ENCODE results near the gene VWA8. TPM values are rescaled to one million over a fixed set of nuclear protein-coding genes. Genes with fewer than 3 reads are reported as not detected.

VWA8 gene
- total RNA-seq, 1 donor, result 33.2 TPM

- DNase-seq (ENCODE audit: low read depth), result no peak
These were observed 365.6 kb downstream of the VWA8 start for GRCh38 chr13:41595298-41595697.

GRCh38 chr13:41590643-41591042, 370.3 kb downstream of the VWA8 start:
- no peak for TF ChIP-seq CTCF (IDR thresholded peaks at IDR 0.05; ENCODE audit: insufficient read depth, low read depth, low read length)
- DNase-seq (ENCODE audit: low read depth), result no peak
- H3K4me3 ChIP-seq (ENCODE audit: low read depth, low read length), result no peak overlapping the region

More at GRCh38 chr13:41595298-41595697, 365.6 kb downstream of the VWA8 start:
- H3K4me3 ChIP-seq (ENCODE audit: low read depth, low read length), result no peak overlapping the region
- no peak for TF ChIP-seq CTCF (IDR thresholded peaks at IDR 0.05; ENCODE audit: insufficient read depth, low read depth, low read length)

GRCh38 chr13:41590122-41590521, 370.8 kb downstream of the VWA8 start:
- peak; percentile 62 for DNase-seq (ENCODE audit: low read depth)
- no peak overlapping the region for H3K4me3 ChIP-seq (ENCODE audit: low read depth, low read length)
- TF ChIP-seq CTCF (IDR thresholded peaks at IDR 0.05; ENCODE audit: insufficient read depth, low read depth, low read length), result no peak

- TF ChIP-seq CTCF (IDR thresholded peaks at IDR 0.05; ENCODE audit: insufficient read depth, low read depth, low read length), result no peak
- DNase-seq (ENCODE audit: low read depth), result no peak
- no peak overlapping the region for H3K4me3 ChIP-seq (ENCODE audit: low read depth, low read length)
These were observed 371.5 kb downstream of the VWA8 start for GRCh38 chr13:41589434-41589833.

- H3K4me3 ChIP-seq (ENCODE audit: low read depth, low read length), result no peak overlapping the region
- DNase-seq (ENCODE audit: low read depth), result peak; percentile 88
- TF ChIP-seq CTCF (IDR thresholded peaks at IDR 0.05; ENCODE audit: insufficient read depth, low read depth, low read length), result no peak
These were observed 372.0 kb downstream of the VWA8 start for GRCh38 chr13:41588899-41589298.

GRCh38 chr13:41588448-41588847, 372.5 kb downstream of the VWA8 start:
- no peak for TF ChIP-seq CTCF (IDR thresholded peaks at IDR 0.05; ENCODE audit: insufficient read depth, low read depth, low read length)
- DNase-seq (ENCODE audit: low read depth), result no peak
- no peak overlapping the region for H3K4me3 ChIP-seq (ENCODE audit: low read depth, low read length)

- H3K4me3 ChIP-seq (ENCODE audit: low read depth, low read length), result no peak overlapping the region
- TF ChIP-seq CTCF (IDR thresholded peaks at IDR 0.05; ENCODE audit: insufficient read depth, low read depth, low read length), result no peak
- DNase-seq (ENCODE audit: low read depth), result no peak
These were observed 373.4 kb downstream of the VWA8 start for GRCh38 chr13:41587490-41587889.
